NCI-H526 treated with DMSO at 0.1 percent for 48 hours (cell line): Measurements from ENCODE around the gene SSX1.
"Not testable (repeated sequence)": the region's sequence is repeated elsewhere in the genome, so short reads cannot be mapped to it uniquely, and the experiment has no call there.

ENCODE experiments used
- DNase-seq: peaks from one replicate; lab custom pipeline; 2025; lab: John Stamatoyannopoulos, UW

The SSX1 gene

GRCh38 chrX:48255062-48255796, at the start of gene SSX1:
Gene SSX1 (plus strand): TSS chrX:48255392. CDS start chrX:48257242, 1,850 bp downstream.
- DNase-seq, result not testable (repeated sequence)

GRCh38 chrX:48214341-48214740, 40.9 kb upstream of the SSX1 start:
- not testable (repeated sequence) for DNase-seq

GRCh38 chrX:48224196-48224595, 31.0 kb upstream of the SSX1 start:
- not testable (repeated sequence) for DNase-seq

GRCh38 chrX:48252945-48253344, 2.2 kb upstream of the SSX1 start:
- DNase-seq, result not testable (repeated sequence)

GRCh38 chrX:48274365-48274764, 19.2 kb downstream of the SSX1 start:
- DNase-seq, result not testable (repeated sequence)

GRCh38 chrX:48278958-48279357, 23.8 kb downstream of the SSX1 start:
- no peak for DNase-seq

GRCh38 chrX:48280729-48281128, 25.5 kb downstream of the SSX1 start:
- not testable (repeated sequence) for DNase-seq

- DNase-seq, result no peak
These were observed 51.0 kb downstream of the SSX1 start for GRCh38 chrX:48306175-48306574.

GRCh38 chrX:48313996-48314395, 58.8 kb downstream of the SSX1 start:
- DNase-seq, result not testable (repeated sequence)
